HL-60 (cell line): ENCODE measurements around the gene CHD9.

Experiments
- DNase-seq, 2 experiments: peaks; one replicate each; pipeline ENCODE4 v3.0.0-alpha.2; 2010 to 2020; ENCODE audit warnings: low read depth in 1 of 2, low spot score in 1 of 2
- H3K27ac ChIP-seq: fragments of 250-450 bp; sonication (Bioruptor Pico); replicated peaks from 2 replicates; pipeline ENCODE4 v1.5.1; 2020; ENCODE audit warnings: mild to moderate bottlenecking, moderate library complexity
- H3K27me3 ChIP-seq: fragments of 250-450 bp; sonication (Bioruptor Pico); 2 replicates; pipeline ENCODE4 v1.5.1; 2021; ENCODE audit warnings: mild to moderate bottlenecking, moderate library complexity; ENCODE audit not compliant: insufficient read depth, poor library complexity, severe bottlenecking
- H3K4me3 ChIP-seq: replicated peaks from 2 replicates; pipeline ENCODE4 v1.5.1; 2011; ENCODE audit warnings: mild to moderate bottlenecking, control low read depth, low read length; ENCODE audit not compliant: insufficient read depth
- GABPA ChIP-seq: IDR thresholded peaks from 2 replicates; pipeline ENCODE4 v1.6.1; 2012; ENCODE audit warnings: low read depth
- POLR2AphosphoS5 ChIP-seq: IDR thresholded peaks from 2 replicates; pipeline ENCODE4 v1.6.1; 2012; ENCODE audit warnings: low read depth
- SPI1 ChIP-seq: IDR thresholded peaks from 2 replicates; pipeline ENCODE4 v1.6.1; 2012; ENCODE audit warnings: low read depth, mild to moderate bottlenecking, borderline replicate concordance
- TF ChIP-seq, protein P1 (sequence below): IDR thresholded peaks from 2 replicates; pipeline ENCODE4 v1.6.1; 2012; ENCODE audit warnings: low read depth; ENCODE audit not compliant: insufficient replicate concordance
- TF ChIP-seq, protein P2 (sequence below): IDR thresholded peaks from one replicate; pipeline ENCODE4 v1.5.1; 2011; ENCODE audit warnings: low read length, control low read depth, inconsistent platforms; ENCODE audit not compliant: insufficient read depth

Gene CHD9

DNA sequence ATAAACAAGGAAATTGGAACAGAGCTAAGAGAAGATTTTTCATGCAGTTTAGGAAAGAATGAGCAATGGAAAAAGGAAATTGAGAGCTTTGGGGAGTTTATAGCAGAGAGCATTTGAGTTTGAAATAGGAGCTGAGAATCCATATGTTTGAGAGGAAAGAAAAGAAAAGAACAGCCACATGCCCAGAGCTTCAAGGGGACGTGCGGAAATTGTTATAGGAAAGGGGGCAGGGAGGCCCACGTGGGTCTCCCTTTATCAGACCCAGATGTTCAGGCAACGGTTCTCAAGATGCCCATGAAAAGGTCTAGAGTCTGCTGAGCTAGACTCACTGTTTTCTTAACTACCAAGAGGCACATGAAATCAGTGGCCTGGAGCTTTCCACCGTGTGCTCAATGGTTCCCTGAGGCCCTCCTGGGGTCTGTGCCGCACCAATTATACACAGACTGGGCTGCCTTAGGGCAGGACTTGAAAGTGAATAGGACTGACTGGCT lies 31.2 kb downstream of the CHD9 start:
- H3K27ac ChIP-seq, result no peak overlapping the region
- TF ChIP-seq SPI1 (no peak), GABPA (no peak), POLR2AphosphoS5 (no peak)
- TF ChIP-seq, protein P1, sequence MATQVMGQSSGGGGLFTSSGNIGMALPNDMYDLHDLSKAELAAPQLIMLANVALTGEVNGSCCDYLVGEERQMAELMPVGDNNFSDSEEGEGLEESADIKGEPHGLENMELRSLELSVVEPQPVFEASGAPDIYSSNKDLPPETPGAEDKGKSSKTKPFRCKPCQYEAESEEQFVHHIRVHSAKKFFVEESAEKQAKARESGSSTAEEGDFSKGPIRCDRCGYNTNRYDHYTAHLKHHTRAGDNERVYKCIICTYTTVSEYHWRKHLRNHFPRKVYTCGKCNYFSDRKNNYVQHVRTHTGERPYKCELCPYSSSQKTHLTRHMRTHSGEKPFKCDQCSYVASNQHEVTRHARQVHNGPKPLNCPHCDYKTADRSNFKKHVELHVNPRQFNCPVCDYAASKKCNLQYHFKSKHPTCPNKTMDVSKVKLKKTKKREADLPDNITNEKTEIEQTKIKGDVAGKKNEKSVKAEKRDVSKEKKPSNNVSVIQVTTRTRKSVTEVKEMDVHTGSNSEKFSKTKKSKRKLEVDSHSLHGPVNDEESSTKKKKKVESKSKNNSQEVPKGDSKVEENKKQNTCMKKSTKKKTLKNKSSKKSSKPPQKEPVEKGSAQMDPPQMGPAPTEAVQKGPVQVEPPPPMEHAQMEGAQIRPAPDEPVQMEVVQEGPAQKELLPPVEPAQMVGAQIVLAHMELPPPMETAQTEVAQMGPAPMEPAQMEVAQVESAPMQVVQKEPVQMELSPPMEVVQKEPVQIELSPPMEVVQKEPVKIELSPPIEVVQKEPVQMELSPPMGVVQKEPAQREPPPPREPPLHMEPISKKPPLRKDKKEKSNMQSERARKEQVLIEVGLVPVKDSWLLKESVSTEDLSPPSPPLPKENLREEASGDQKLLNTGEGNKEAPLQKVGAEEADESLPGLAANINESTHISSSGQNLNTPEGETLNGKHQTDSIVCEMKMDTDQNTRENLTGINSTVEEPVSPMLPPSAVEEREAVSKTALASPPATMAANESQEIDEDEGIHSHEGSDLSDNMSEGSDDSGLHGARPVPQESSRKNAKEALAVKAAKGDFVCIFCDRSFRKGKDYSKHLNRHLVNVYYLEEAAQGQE, result no peak
- TF ChIP-seq, protein P2, sequence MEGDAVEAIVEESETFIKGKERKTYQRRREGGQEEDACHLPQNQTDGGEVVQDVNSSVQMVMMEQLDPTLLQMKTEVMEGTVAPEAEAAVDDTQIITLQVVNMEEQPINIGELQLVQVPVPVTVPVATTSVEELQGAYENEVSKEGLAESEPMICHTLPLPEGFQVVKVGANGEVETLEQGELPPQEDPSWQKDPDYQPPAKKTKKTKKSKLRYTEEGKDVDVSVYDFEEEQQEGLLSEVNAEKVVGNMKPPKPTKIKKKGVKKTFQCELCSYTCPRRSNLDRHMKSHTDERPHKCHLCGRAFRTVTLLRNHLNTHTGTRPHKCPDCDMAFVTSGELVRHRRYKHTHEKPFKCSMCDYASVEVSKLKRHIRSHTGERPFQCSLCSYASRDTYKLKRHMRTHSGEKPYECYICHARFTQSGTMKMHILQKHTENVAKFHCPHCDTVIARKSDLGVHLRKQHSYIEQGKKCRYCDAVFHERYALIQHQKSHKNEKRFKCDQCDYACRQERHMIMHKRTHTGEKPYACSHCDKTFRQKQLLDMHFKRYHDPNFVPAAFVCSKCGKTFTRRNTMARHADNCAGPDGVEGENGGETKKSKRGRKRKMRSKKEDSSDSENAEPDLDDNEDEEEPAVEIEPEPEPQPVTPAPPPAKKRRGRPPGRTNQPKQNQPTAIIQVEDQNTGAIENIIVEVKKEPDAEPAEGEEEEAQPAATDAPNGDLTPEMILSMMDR, result no peak
- H3K4me3 ChIP-seq, result no peak overlapping the region
- no peaks in the 10 kb centered on the region for H3K27me3 ChIP-seq
- no peak for DNase-seq

DNA sequence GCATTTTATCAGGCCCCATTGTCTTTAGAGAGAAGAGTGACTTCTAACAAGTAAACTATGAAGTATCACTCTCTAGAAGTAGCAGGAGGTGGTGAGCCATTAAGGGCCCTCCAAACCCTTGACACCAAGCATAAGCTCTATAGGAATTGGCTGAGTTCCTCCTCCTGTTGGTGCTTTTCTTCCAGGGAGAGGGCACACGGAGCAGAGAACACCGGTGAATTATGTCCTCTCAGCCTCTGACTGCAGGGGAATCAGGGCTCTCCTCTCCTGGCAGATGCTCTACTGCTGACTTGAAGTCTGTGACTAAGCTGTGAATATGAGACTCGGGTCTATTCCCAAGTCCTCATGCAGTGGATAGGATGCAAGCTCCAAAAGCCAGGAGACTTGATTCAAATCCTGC lies 32.3 kb downstream of the CHD9 start:
- DNase-seq, result no peak
- no peak overlapping the region for H3K4me3 ChIP-seq
- H3K27me3 ChIP-seq, result no peaks in the 10 kb centered on the region
- TF ChIP-seq, protein P1, result no peak
- no peak for TF ChIP-seq POLR2AphosphoS5
- TF ChIP-seq, protein P2, result no peak
- TF ChIP-seq SPI1, result no peak
- no peak for TF ChIP-seq GABPA
- H3K27ac ChIP-seq, result no peak overlapping the region

DNA sequence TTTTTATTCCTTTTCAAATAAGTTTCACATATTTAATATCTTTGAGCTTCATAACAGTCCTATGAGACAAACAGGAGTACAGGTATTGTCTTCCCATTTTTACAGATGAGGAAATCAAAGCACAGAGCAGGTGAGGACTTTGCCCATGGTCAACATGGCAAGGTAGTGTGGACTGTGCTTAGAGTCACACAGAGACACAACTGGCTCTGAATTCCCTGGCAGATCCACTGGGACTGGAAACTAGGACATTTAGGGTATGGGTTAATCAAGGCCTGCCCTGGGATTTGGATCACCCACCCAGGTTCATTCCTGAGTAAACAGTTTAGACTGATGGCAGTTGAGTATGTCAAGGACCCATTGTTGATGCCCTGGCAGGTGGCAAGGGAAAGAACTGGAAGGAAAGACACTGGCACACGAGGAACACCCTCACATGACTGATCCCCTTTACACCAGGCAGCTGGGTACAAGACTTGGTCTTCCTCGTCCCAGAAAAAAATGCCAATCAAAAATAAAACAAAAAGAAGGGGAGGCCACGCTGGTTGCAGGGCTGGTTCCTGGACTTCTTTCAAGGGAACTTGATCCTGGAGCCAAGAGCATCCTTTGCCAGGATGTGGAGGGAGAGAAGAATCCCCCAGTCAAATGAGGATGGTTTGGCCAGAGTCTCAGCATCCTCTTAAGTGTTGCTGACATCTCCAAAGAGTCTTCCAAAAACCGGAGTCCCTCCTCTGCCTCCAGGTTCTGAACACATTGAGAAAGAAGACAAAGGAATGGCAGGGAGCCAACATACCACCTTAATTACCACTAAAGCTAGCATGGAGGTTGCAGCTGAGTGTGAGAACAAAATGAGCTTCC lies 34.9 kb downstream of the CHD9 start:
- Histone ChIP-seq H3K4me3 (no peak overlapping the region), H3K27me3 (no peaks in the 10 kb centered on the region), H3K27ac (no peak overlapping the region)
- TF ChIP-seq, protein P2, result no peak
- TF ChIP-seq, protein P1, result no peak
- no peak for TF ChIP-seq SPI1
- no peak for DNase-seq
